ENCODE measurements around the gene ANAPC16.

The ANAPC16 gene

GRCh38 chr10:72226418-72227027 is 10.7 kb downstream of the ANAPC16 start:
- no peak for TF ChIP-seq EZH2phosphoT487 (conservative IDR thresholded peaks at IDR 0.05; ENCODE audit: low read length)
- TF ChIP-seq, protein P1, sequence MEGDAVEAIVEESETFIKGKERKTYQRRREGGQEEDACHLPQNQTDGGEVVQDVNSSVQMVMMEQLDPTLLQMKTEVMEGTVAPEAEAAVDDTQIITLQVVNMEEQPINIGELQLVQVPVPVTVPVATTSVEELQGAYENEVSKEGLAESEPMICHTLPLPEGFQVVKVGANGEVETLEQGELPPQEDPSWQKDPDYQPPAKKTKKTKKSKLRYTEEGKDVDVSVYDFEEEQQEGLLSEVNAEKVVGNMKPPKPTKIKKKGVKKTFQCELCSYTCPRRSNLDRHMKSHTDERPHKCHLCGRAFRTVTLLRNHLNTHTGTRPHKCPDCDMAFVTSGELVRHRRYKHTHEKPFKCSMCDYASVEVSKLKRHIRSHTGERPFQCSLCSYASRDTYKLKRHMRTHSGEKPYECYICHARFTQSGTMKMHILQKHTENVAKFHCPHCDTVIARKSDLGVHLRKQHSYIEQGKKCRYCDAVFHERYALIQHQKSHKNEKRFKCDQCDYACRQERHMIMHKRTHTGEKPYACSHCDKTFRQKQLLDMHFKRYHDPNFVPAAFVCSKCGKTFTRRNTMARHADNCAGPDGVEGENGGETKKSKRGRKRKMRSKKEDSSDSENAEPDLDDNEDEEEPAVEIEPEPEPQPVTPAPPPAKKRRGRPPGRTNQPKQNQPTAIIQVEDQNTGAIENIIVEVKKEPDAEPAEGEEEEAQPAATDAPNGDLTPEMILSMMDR (IDR thresholded peaks at IDR 0.05; ENCODE audit: insufficient read depth, low read length, poor library complexity, severe bottlenecking) = no peak
- H2AFZ ChIP-seq (ENCODE audit: low read depth, low read length, severe bottlenecking) = no peak overlapping the region
- no peaks in the 10 kb centered on the region for H3K9me2 ChIP-seq (replicated peaks; ENCODE audit: insufficient read depth, low read length)
- no peaks in the 10 kb centered on the region for H4K20me1 ChIP-seq (ENCODE audit: low read depth, low read length)
- no peak overlapping the region for H3K9ac ChIP-seq (ENCODE audit: low read length)
- H3K27me3 ChIP-seq (ENCODE audit: low read length) = no peaks in the 10 kb centered on the region
- no peak overlapping the region for H3K27ac ChIP-seq (ENCODE audit: low read depth, low read length)
- no peaks in the 10 kb centered on the region for H3K36me3 ChIP-seq (ENCODE audit: low read length)
- peaks cover 7% of the 10 kb centered on the region; the same call in 1 of the 2 replicates for H3F3A ChIP-seq (ENCODE audit: insufficient read depth)
- H3K4me2 ChIP-seq (ENCODE audit: low read depth, low read length, poor library complexity, severe bottlenecking) = no peak overlapping the region
- peaks cover 22% of the 10 kb centered on the region; the same call in 1 of the 2 replicates for H3K79me2 ChIP-seq (ENCODE audit: insufficient read depth, low read length)
- H3K4me3 ChIP-seq (ENCODE audit: insufficient read depth, low read length, poor library complexity, severe bottlenecking) = no peak overlapping the region
- H3K9me3 ChIP-seq (ENCODE audit: insufficient read depth, low read length) = no peaks in the 10 kb centered on the region

- Histone ChIP-seq H4K20me1 (ENCODE audit: low read depth, low read length) (no peaks in the 10 kb centered on the region), H3K27ac (ENCODE audit: low read depth, low read length) (no peak overlapping the region), H3K36me3 (ENCODE audit: low read length) (no peaks in the 10 kb centered on the region)
These were observed 12.0 kb downstream of the ANAPC16 start for GRCh38 chr10:72227826-72228225.

GRCh38 chr10:72228318-72228751 is 12.5 kb downstream of the ANAPC16 start:
- H3K27ac ChIP-seq (ENCODE audit: low read depth, low read length) = no peak overlapping the region
- no peak overlapping the region for H2AFZ ChIP-seq (ENCODE audit: low read depth, low read length, severe bottlenecking)
- H3K9me3 ChIP-seq (ENCODE audit: insufficient read depth, low read length) = no peaks in the 10 kb centered on the region
- no peaks in the 10 kb centered on the region for H3K27me3 ChIP-seq (ENCODE audit: low read length)
- H3K36me3 ChIP-seq (ENCODE audit: low read length) = peaks cover 4% of the 10 kb centered on the region; the same call in 1 of the 2 replicates
- H3K4me3 ChIP-seq (ENCODE audit: insufficient read depth, low read length, poor library complexity, severe bottlenecking) = no peak overlapping the region
- H3K9me2 ChIP-seq (replicated peaks; ENCODE audit: insufficient read depth, low read length) = no peaks in the 10 kb centered on the region
- H3K79me2 ChIP-seq (ENCODE audit: insufficient read depth, low read length) = peaks cover 19% of the 10 kb centered on the region; the same call in 1 of the 2 replicates
- no peak overlapping the region for H3K4me2 ChIP-seq (ENCODE audit: low read depth, low read length, poor library complexity, severe bottlenecking)
- H4K20me1 ChIP-seq (ENCODE audit: low read depth, low read length) = no peaks in the 10 kb centered on the region
- H3F3A ChIP-seq (ENCODE audit: insufficient read depth) = peaks cover 5% of the 10 kb centered on the region; the same call in 1 of the 2 replicates
- TF ChIP-seq, protein P1 (IDR thresholded peaks at IDR 0.05; ENCODE audit: insufficient read depth, low read length, poor library complexity, severe bottlenecking) = no peak
- no peak for TF ChIP-seq EZH2phosphoT487 (conservative IDR thresholded peaks at IDR 0.05; ENCODE audit: low read length)
- H3K9ac ChIP-seq (ENCODE audit: low read length) = no peak overlapping the region

More at GRCh38 chr10:72227826-72228225, 12.0 kb downstream of the ANAPC16 start:
- H2AFZ ChIP-seq (ENCODE audit: low read depth, low read length, severe bottlenecking) = no peak overlapping the region
- no peaks in the 10 kb centered on the region for H3K9me3 ChIP-seq (ENCODE audit: insufficient read depth, low read length)
- H3K4me3 ChIP-seq (ENCODE audit: insufficient read depth, low read length, poor library complexity, severe bottlenecking) = no peak overlapping the region
- H3K4me2 ChIP-seq (ENCODE audit: low read depth, low read length, poor library complexity, severe bottlenecking) = no peak overlapping the region
- peaks cover 22% of the 10 kb centered on the region; the same call in 1 of the 2 replicates for H3K79me2 ChIP-seq (ENCODE audit: insufficient read depth, low read length)
- peaks cover 7% of the 10 kb centered on the region; the same call in 1 of the 2 replicates for H3F3A ChIP-seq (ENCODE audit: insufficient read depth)
- H3K9me2 ChIP-seq (replicated peaks; ENCODE audit: insufficient read depth, low read length) = no peaks in the 10 kb centered on the region
- H3K9ac ChIP-seq (ENCODE audit: low read length) = no peak overlapping the region
- no peaks in the 10 kb centered on the region for H3K27me3 ChIP-seq (ENCODE audit: low read length)
- TF ChIP-seq, protein P1 (IDR thresholded peaks at IDR 0.05; ENCODE audit: insufficient read depth, low read length, poor library complexity, severe bottlenecking) = no peak
- TF ChIP-seq EZH2phosphoT487 (conservative IDR thresholded peaks at IDR 0.05; ENCODE audit: low read length) = no peak

Measured in SU-DHL-6 (cell line).